Brain microvascular endothelial cell (primary cell): ENCODE data around the gene ZIC5.

Source experiments
- DNase-seq: peaks from one replicate; pipeline ENCODE4 v3.0.0-alpha.2; 2020
- H3K27ac ChIP-seq: fragments of 250-450 bp; sonication (Bioruptor Pico); 2 replicates; pipeline ENCODE4 v1.5.1; 2020; ENCODE audit warnings: mild to moderate bottlenecking, moderate library complexity
- H3K27me3 ChIP-seq: fragments of 250-450 bp; sonication (Bioruptor Pico); replicated peaks from 2 replicates; pipeline ENCODE4 v1.5.1; 2020; ENCODE audit warnings: mild to moderate bottlenecking
- H3K36me3 ChIP-seq: fragments of 250-450 bp; sonication (Bioruptor Pico); replicated peaks from 2 replicates; pipeline ENCODE4 v1.5.1; 2020; ENCODE audit warnings: mild to moderate bottlenecking
- H3K4me3 ChIP-seq: 2 replicates; pipeline ENCODE4 v1.5.1; 2011; ENCODE audit warnings: low read depth, mild to moderate bottlenecking, control low read depth, low read length, moderate library complexity
- CTCF ChIP-seq: IDR thresholded peaks from 2 replicates; pipeline ENCODE4 v1.5.1; 2011; ENCODE audit warnings: low read depth, mild to moderate bottlenecking, moderate library complexity, low read length, control low read depth, inconsistent platforms; ENCODE audit errors: missing control alignments
- in situ Hi-C: cut with HindIII; loops from 2 replicates; pipeline ENCODE4 v1.10.0; 2017; ENCODE audit warnings: low sequenced_read_pairs, low pct_ligation_motif_present

Gene ZIC5

GRCh38 chr13:99992949-99993351, 21.4 kb upstream of the ZIC5 start:
- no peaks in the 10 kb centered on the region for H3K27me3 ChIP-seq
- no peak overlapping the region for H3K27ac ChIP-seq
- DNase-seq: no peak
- H3K36me3 ChIP-seq: no peaks in the 10 kb centered on the region
- in situ Hi-C loops: no loop called here
- no peak for TF ChIP-seq CTCF
- H3K4me3 ChIP-seq: no peak overlapping the region

GRCh38 chr13:99991828-99992775, 20.5 kb upstream of the ZIC5 start:
- in situ Hi-C loops: no loop called here
- TF ChIP-seq CTCF: no peak

GRCh38 chr13:99991013-99991827, 19.7 kb upstream of the ZIC5 start:
- no peaks in the 10 kb centered on the region for H3K27me3 ChIP-seq
- no peak for TF ChIP-seq CTCF
- H3K4me3 ChIP-seq: no peak overlapping the region
- H3K36me3 ChIP-seq: no peaks in the 10 kb centered on the region
- in situ Hi-C loops: no loop called here
- no peak for DNase-seq
- H3K27ac ChIP-seq: no peak overlapping the region

More at GRCh38 chr13:99991828-99992775, 20.5 kb upstream of the ZIC5 start:
- no peaks in the 10 kb centered on the region for H3K36me3 ChIP-seq
- H3K27ac ChIP-seq: no peak overlapping the region
- H3K27me3 ChIP-seq: no peaks in the 10 kb centered on the region
- no peak for DNase-seq
- H3K4me3 ChIP-seq: no peak overlapping the region

GRCh38 chr13:99990126-99990977, 18.8 kb upstream of the ZIC5 start:
- Histone ChIP-seq H3K4me3 (no peak overlapping the region), H3K27ac (no peak overlapping the region), H3K27me3 (no peaks in the 10 kb centered on the region), H3K36me3 (no peaks in the 10 kb centered on the region)
- no peak for DNase-seq
- in situ Hi-C loops: no loop called here
- no peak for TF ChIP-seq CTCF

GRCh38 chr13:99989276-99990125, 17.9 kb upstream of the ZIC5 start:
- peak overlapping the region; percentile 29 for H3K27ac ChIP-seq
- in situ Hi-C loops: no loop called here
- no peak for DNase-seq

More at GRCh38 chr13:99989276-99990125, 17.9 kb upstream of the ZIC5 start:
- Histone ChIP-seq H3K4me3 (no peak overlapping the region), H3K36me3 (no peaks in the 10 kb centered on the region), H3K27me3 (no peaks in the 10 kb centered on the region)
- no peak for TF ChIP-seq CTCF
